Measurements from ENCODE around the gene SRD5A1.

DNA sequence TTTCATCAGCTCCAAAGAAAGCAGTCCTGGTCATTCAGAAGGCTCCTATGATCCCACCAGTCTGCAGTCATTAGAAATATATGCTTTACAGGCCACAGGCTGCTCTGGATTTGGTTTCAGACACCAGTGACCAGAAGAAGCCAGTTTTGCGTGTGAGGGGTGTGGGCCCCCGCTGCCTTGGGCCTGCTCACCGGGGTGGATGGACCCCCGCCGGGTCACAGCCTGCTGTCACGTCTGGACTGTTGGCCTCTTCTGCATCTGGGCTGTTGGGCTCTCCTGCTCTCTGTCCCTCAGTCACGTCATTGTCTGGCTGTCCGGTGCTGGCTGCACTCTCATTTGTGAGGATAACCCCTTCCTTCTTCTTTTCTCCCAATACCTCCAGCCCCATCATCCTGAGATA is 33.5 kb upstream of the SRD5A1 start:
- TF ChIP-seq, protein P1, sequence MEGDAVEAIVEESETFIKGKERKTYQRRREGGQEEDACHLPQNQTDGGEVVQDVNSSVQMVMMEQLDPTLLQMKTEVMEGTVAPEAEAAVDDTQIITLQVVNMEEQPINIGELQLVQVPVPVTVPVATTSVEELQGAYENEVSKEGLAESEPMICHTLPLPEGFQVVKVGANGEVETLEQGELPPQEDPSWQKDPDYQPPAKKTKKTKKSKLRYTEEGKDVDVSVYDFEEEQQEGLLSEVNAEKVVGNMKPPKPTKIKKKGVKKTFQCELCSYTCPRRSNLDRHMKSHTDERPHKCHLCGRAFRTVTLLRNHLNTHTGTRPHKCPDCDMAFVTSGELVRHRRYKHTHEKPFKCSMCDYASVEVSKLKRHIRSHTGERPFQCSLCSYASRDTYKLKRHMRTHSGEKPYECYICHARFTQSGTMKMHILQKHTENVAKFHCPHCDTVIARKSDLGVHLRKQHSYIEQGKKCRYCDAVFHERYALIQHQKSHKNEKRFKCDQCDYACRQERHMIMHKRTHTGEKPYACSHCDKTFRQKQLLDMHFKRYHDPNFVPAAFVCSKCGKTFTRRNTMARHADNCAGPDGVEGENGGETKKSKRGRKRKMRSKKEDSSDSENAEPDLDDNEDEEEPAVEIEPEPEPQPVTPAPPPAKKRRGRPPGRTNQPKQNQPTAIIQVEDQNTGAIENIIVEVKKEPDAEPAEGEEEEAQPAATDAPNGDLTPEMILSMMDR (IDR thresholded peaks at IDR 0.05), result no peak
- TF ChIP-seq EZH2 (IDR thresholded peaks at IDR 0.05), result no peak
- no peak for TF ChIP-seq EZH2phosphoT487 (IDR thresholded peaks at IDR 0.05)

Measured in neural progenitor cell (in vitro differentiated cells).